Lower lobe of right lung (tissue), 2 donors: ENCODE measurements around the gene GRIA4. TPM values are rescaled to one million over a fixed set of nuclear protein-coding genes. Genes with fewer than 3 reads are reported as not detected.

Experiments used
- ATAC-seq, 2 donors: fragments of 200-7000 bp; cut with Tn5 transposase; one replicate each; pipeline ENCODE4 v1.9.1; 2020 to 2022; ENCODE audit warnings: mild to moderate bottlenecking in 2 of 2, moderate library complexity in 2 of 2
- DNase-seq: peaks from one replicate; pipeline ENCODE4 v3.0.0-alpha.2; 2020
- H3K27ac ChIP-seq: fragments of 200-600 bp; one replicate; pipeline ENCODE4 v1.8.0; 2022
- H3K27me3 ChIP-seq: fragments of 200-600 bp; one replicate; pipeline ENCODE4 v1.8.0; 2022; ENCODE audit warnings: low read depth
- H3K36me3 ChIP-seq: fragments of 200-600 bp; one replicate; pipeline ENCODE4 v1.8.0; 2022; ENCODE audit warnings: mild to moderate bottlenecking
- H3K4me1 ChIP-seq: fragments of 200-600 bp; one replicate; pipeline ENCODE4 v1.8.0; 2022
- H3K4me3 ChIP-seq: fragments of 200-600 bp; one replicate; pipeline ENCODE4 v1.8.0; 2022; ENCODE audit warnings: mild to moderate bottlenecking
- H3K9me3 ChIP-seq: fragments of 200-600 bp; one replicate; pipeline ENCODE4 v1.8.0; 2022
- intact Hi-C: fragments of 100-400 bp; cut with DNase I; formaldehyde crosslinking; loops from one replicate; pipeline ENCODE4 v1.11.0; 2022
- total RNA-seq: library from RNA; stranded (reverse); fragmentation: NEBNext Ultra II Directional; extraction: Animal tissue kit (Norgen Biotek cat#: 25700); gene quantifications from one replicate; pipeline ENCODE4 v1.2.1, GENCODE V29; 2021
- TF ChIP-seq, protein P1 (sequence below): fragments of 200-600 bp; IDR thresholded peaks from one replicate; pipeline ENCODE4 v1.8.0; 2022; ENCODE audit warnings: antibody characterized with exemption, mild to moderate bottlenecking
- donor health status: DM: no; HTN: yes; CAD: no; lungs with severe emphysema.

GRIA4 gene
- total RNA-seq, 1 donor from 2014 or later = not detected

DNA sequence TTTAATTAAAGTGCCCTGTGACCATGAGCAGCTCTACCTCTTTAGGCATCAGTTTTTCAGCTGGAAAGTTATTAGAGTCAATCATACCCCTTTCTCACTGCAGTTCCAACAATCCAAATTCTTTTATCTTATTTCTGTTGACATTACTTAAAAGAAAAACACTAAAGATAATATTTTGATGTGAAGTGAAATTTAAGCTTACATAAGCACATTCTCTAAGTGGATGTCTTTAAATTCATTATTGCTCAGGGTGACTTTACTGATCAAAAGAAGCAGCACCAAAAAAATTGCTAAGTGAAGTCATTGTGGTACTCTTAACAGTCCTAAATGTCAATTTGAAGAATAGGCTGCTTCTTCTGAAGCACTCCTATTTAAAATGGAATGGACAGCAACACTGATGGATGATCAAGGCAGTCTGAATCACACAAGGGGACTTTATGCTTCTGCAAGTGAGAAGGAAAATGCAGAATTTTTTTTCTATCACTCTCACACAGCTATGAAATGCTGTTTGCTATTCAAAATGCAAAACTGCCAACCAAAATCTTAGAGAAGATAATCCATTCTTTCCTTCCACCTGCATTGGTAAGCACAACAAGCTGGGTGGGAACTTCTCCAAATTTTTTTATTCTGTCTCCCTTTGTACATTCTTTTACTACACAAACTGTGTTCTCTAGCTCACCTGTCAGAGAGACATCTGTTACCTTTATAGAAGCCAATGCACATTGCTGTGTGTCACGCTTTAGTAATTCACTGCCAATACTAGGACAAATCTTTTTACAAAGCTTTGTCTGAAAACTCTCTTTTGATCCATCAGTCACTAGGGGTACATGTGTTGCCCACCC is 179.9 kb downstream of the GRIA4 start:
- H3K4me1 ChIP-seq = no peaks in the 10 kb centered on the region
- ATAC-seq = no peak

DNA sequence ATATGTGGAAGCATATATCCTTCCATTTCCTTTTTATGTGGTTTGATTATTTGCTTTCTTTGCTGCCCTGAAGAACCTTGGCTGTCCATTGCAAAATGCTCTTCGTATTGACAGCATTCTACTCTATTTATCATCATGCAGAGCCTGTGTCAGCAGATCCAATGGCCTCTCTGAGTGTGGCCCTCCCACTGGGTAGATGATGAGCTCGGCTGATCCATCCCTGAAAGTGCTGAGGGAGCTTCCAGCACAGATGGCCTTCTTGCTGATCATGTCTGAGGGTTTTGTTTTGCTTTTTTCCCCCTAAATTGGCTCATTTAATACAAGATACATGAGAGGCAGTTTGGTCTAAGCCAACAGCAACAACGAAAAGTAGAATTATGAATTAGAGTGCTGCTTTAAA is 181.0 kb downstream of the GRIA4 start:
- Histone ChIP-seq H3K4me3 (no peak overlapping the region), H3K9me3 (no peaks in the 10 kb centered on the region), H3K36me3 (no peaks in the 10 kb centered on the region), H3K4me1 (no peaks in the 10 kb centered on the region), H3K27ac (no peak overlapping the region), H3K27me3 (no peaks in the 10 kb centered on the region)
- TF ChIP-seq, protein P1, sequence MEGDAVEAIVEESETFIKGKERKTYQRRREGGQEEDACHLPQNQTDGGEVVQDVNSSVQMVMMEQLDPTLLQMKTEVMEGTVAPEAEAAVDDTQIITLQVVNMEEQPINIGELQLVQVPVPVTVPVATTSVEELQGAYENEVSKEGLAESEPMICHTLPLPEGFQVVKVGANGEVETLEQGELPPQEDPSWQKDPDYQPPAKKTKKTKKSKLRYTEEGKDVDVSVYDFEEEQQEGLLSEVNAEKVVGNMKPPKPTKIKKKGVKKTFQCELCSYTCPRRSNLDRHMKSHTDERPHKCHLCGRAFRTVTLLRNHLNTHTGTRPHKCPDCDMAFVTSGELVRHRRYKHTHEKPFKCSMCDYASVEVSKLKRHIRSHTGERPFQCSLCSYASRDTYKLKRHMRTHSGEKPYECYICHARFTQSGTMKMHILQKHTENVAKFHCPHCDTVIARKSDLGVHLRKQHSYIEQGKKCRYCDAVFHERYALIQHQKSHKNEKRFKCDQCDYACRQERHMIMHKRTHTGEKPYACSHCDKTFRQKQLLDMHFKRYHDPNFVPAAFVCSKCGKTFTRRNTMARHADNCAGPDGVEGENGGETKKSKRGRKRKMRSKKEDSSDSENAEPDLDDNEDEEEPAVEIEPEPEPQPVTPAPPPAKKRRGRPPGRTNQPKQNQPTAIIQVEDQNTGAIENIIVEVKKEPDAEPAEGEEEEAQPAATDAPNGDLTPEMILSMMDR = no peak
- intact Hi-C loops = no loop called here
- DNase-seq (no peak), ATAC-seq (no peak)

More for the DNA sequence above, 179.9 kb downstream of the GRIA4 start:
- TF ChIP-seq, protein P1 = no peak
- DNase-seq = no peak
- Histone ChIP-seq H3K36me3 (no peaks in the 10 kb centered on the region), H3K27ac (no peak overlapping the region), H3K4me3 (no peak overlapping the region), H3K9me3 (no peaks in the 10 kb centered on the region), H3K27me3 (no peaks in the 10 kb centered on the region)
- intact Hi-C loops = no loop called here

- no peaks in the 10 kb centered on the region for H3K9me3 ChIP-seq
- H3K27me3 ChIP-seq = no peaks in the 10 kb centered on the region
- intact Hi-C loops = no loop called here
- H3K4me1 ChIP-seq = no peaks in the 10 kb centered on the region
- ATAC-seq = no peak
- H3K27ac ChIP-seq = no peak overlapping the region
- TF ChIP-seq, protein P1 = no peak
- H3K4me3 ChIP-seq = no peak overlapping the region
- H3K36me3 ChIP-seq = no peaks in the 10 kb centered on the region
- no peak for DNase-seq
Measured at GRCh38 chr11:105793092-105793491, 183.2 kb downstream of the GRIA4 start.

GRCh38 chr11:105799263-105799662 is 189.4 kb downstream of the GRIA4 start:
- no peak for DNase-seq
- no peaks in the 10 kb centered on the region for H3K4me1 ChIP-seq
- TF ChIP-seq, protein P1 = no peak
- intact Hi-C loops = no loop called here
- H3K27ac ChIP-seq = no peak overlapping the region
- H3K9me3 ChIP-seq = no peaks in the 10 kb centered on the region
- no peak overlapping the region for H3K4me3 ChIP-seq
- H3K36me3 ChIP-seq = no peaks in the 10 kb centered on the region
- no peaks in the 10 kb centered on the region for H3K27me3 ChIP-seq
- no peak for ATAC-seq

DNA sequence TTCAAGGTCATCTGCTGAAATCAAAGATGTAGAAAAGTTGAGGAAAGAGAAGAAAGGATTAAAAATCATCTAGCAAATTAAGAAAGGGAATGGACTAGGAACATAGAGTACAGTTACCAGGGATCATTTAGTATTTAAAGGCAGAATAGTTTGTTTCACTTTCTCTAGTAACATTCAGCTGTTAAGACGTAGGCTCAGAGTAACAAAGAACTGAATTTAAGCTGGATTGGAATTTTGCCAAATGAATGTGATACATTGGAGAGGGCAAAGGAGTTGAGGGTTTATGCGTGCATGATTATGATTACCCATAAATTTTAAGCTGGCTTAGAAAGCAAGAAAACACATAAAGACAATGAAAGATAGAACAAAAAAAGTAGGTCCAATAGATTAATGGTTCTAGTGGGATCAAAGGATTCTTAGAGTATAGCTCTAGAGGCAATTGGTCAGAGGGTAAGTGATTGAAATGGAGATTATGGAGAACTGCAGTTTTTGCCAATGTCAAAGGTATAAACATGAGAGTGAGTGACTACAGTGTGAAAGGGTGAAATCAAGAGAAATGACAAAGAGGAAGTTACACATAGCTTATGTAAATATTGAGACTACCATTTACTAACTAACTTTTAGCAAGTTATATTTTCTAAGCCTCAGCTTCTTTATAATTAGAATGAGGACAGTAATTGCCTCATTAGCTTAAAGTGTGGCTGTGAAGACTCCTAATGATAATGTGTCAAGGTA is 190.0 kb downstream of the GRIA4 start:
- Histone ChIP-seq H3K4me1 (no peaks in the 10 kb centered on the region), H3K9me3 (no peaks in the 10 kb centered on the region), H3K27ac (no peak overlapping the region), H3K27me3 (no peaks in the 10 kb centered on the region), H3K36me3 (no peaks in the 10 kb centered on the region), H3K4me3 (no peak overlapping the region)
- intact Hi-C loops = no loop called here
- DNase-seq (no peak), ATAC-seq (no peak)
- TF ChIP-seq, protein P1 = no peak
